Progenitor cell of endocrine pancreas (in vitro differentiated cells): ENCODE results near the gene POC5. TPM values are rescaled to one million over a fixed set of nuclear protein-coding genes. Genes with fewer than 3 reads are reported as not detected.
A peak's percentile ranks its signal among the peaks of the same experiment; 100 is the strongest.

ENCODE experiments used
- DNase-seq: peaks from one replicate; pipeline ENCODE4 v3.0.0; 2021; ENCODE audit warnings: low spot score; ENCODE audit not compliant: unreplicated experiment
- H3K27ac Mint-ChIP-seq: 2 replicates; pipeline ENCODE4 v1.8.0; 2021; ENCODE audit warnings: mild to moderate bottlenecking, moderate library complexity, mixed read lengths
- H3K27me3 Mint-ChIP-seq: 2 replicates; pipeline ENCODE4 v1.8.0; 2021; ENCODE audit warnings: mixed read lengths
- H3K36me3 Mint-ChIP-seq: 2 replicates; pipeline ENCODE4 v1.8.0; 2022; ENCODE audit warnings: mixed read lengths; ENCODE audit not compliant: insufficient read depth
- H3K4me1 Mint-ChIP-seq: 2 replicates; pipeline ENCODE4 v1.8.0; 2021; ENCODE audit warnings: low read depth, mixed read lengths
- H3K4me3 Mint-ChIP-seq: 2 replicates; pipeline ENCODE4 v1.8.0; 2021; ENCODE audit warnings: low read depth, mild to moderate bottlenecking, moderate library complexity, mixed read lengths
- H3K9me3 Mint-ChIP-seq: 2 replicates; pipeline ENCODE4 v1.8.0; 2021; ENCODE audit warnings: low read depth, mixed read lengths
- total RNA-seq: library from RNA; stranded (reverse); gene quantifications from 2 replicates; pipeline ENCODE4 v1.2.1, GENCODE V29; 2021
- TF ChIP-seq, protein P1 (sequence below): fragments of 200-600 bp; sonication (generic); IDR thresholded peaks from one replicate; pipeline ENCODE4 v1.5.0; 2021; ENCODE audit warnings: antibody characterized with exemption, mild to moderate bottlenecking; ENCODE audit not compliant: unreplicated experiment

Gene POC5
- total RNA-seq, 1 donor from 2014 or later = 16.2 TPM

DNA sequence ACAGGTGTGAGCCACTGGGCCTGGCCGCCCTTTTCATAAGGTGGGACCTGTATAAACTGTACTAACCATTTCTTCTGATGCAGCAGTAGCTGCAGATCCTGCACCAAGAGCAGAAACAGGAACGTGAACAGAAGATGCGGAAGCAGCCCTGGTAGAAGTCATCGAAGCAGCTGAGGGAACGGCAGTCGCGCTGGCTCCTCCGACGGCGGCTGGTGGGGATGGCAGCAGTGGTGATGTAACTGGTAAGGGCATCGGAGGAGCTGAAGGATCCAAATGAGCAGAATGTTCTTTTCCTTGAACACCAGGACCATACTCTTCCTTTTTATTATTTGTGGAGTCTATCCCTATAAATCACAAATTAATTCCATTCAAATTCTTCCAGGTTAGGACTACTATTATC, 32.1 kb downstream of the POC5 start:
- Mint-ChIP-seq H3K36me3 (peaks cover 4% of the 10 kb centered on the region), H3K27me3 (no peaks in the 10 kb centered on the region), H3K4me1 (no peaks in the 10 kb centered on the region), H3K9me3 (no peaks in the 10 kb centered on the region), H3K27ac (no peak overlapping the region), H3K4me3 (no peak overlapping the region)
- no peak for DNase-seq
- TF ChIP-seq, protein P1, sequence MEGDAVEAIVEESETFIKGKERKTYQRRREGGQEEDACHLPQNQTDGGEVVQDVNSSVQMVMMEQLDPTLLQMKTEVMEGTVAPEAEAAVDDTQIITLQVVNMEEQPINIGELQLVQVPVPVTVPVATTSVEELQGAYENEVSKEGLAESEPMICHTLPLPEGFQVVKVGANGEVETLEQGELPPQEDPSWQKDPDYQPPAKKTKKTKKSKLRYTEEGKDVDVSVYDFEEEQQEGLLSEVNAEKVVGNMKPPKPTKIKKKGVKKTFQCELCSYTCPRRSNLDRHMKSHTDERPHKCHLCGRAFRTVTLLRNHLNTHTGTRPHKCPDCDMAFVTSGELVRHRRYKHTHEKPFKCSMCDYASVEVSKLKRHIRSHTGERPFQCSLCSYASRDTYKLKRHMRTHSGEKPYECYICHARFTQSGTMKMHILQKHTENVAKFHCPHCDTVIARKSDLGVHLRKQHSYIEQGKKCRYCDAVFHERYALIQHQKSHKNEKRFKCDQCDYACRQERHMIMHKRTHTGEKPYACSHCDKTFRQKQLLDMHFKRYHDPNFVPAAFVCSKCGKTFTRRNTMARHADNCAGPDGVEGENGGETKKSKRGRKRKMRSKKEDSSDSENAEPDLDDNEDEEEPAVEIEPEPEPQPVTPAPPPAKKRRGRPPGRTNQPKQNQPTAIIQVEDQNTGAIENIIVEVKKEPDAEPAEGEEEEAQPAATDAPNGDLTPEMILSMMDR = no peak

DNA sequence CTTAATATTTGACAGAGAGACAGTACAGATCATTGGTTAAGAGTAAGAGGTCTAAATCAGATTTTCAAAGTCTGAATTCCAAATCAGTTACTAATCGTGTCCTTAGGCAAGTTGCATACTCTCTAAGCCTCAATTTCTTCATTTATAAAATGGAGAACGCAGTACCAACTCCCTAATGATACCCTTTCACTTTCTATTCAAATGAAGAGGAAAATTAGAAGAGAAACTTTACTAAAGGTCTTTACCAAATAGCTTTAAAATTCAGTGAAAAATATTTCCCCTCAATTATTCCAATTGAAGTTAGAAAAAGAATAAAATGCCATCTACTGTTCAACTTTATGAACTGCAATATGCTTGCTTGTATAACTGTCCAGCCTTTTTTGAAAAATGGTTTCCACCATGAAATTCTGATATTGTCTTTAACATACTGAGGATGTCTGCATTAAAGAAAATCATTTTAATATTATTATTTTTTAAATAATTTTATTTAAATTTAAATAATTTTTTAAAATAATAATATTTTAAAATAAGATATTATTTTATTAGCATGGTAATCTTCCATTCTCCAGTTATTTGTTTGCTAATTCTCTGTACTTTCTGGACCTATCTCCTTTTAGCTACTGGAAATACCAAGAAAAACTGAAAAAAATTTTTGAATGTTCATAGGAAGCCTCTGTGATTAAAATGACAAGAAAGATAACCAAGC, 36.0 kb downstream of the POC5 start:
- peaks cover 3% of the 10 kb centered on the region for H3K36me3 Mint-ChIP-seq
- no peak overlapping the region for H3K27ac Mint-ChIP-seq
- no peaks in the 10 kb centered on the region for H3K9me3 Mint-ChIP-seq
- DNase-seq = no peak
- TF ChIP-seq, protein P1 = peak; percentile 78
- no peaks in the 10 kb centered on the region for H3K4me1 Mint-ChIP-seq
- no peak overlapping the region for H3K4me3 Mint-ChIP-seq
- H3K27me3 Mint-ChIP-seq = no peaks in the 10 kb centered on the region

DNA sequence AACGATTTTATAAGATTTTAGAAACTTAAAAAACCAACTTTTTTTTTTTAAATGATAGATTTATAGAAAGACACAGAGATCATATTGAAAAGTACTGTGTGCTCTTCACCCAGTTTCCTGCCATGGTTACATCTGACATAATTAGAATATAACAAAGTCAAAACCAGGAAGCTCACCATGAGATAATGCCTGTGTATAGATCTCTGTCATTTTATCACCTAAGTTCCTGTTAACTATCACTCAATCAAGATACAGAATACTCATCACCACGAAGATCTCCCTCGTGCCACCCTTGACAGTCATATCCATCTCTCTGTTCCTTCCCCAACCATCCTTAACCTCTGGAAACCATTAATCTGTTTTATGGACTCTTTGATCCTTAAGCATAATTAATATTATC, 39.1 kb downstream of the POC5 start:
- no peaks in the 10 kb centered on the region for H3K9me3 Mint-ChIP-seq
- H3K36me3 Mint-ChIP-seq = peaks cover 1% of the 10 kb centered on the region
- no peak overlapping the region for H3K27ac Mint-ChIP-seq
- no peaks in the 10 kb centered on the region for H3K27me3 Mint-ChIP-seq
- DNase-seq = no peak
- TF ChIP-seq, protein P1 = no peak
- no peaks in the 10 kb centered on the region for H3K4me1 Mint-ChIP-seq
- H3K4me3 Mint-ChIP-seq = no peak overlapping the region

DNA sequence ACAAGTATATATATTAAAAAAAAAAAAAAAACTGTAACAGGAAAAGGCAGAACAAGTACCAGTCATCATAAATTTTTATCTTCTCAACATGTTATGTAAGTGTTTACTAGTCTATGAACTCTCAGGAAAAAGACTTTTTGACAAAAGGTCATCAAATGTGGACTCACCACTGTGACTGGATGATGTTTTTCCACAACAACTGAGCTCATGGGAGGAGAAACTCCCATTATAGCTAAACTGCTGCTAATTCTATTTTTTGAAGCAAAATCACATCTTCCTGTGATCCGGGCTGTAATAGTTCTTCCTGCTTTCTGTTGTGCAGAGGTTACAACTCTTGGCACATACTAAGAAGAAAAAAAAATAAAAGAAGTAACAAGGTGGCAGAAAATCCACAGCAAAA, 39.6 kb downstream of the POC5 start:
- Mint-ChIP-seq H3K36me3 (peaks cover 1% of the 10 kb centered on the region), H3K27me3 (no peaks in the 10 kb centered on the region), H3K27ac (no peak overlapping the region), H3K4me3 (no peak overlapping the region), H3K4me1 (no peaks in the 10 kb centered on the region), H3K9me3 (no peaks in the 10 kb centered on the region)
- TF ChIP-seq, protein P1 = no peak
- DNase-seq = no peak

DNA sequence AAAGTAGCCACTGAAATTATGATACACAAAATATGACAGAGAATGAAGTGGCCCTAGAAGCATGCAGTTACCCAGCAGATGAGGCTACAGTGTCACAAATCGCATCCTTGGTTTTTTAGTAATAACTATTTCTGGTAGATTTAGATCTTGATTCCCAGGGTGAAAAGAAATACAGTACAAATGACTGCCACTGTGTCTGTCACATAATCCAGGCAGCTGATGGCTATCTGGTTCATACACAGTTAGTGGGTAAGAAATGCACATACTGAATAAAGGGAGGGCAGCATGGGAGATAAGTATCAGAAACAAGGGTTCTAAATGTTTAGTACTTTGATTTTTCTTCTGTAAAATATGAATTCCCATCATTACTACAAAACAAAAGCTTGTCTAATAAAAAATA, 41.5 kb downstream of the POC5 start:
- DNase-seq = no peak
- TF ChIP-seq, protein P1 = no peak
- no peak overlapping the region for H3K4me3 Mint-ChIP-seq
- no peak overlapping the region for H3K27ac Mint-ChIP-seq
- H3K4me1 Mint-ChIP-seq = peaks cover 2% of the 10 kb centered on the region
- no peaks in the 10 kb centered on the region for H3K27me3 Mint-ChIP-seq
- no peaks in the 10 kb centered on the region for H3K9me3 Mint-ChIP-seq
- peaks cover 1% of the 10 kb centered on the region for H3K36me3 Mint-ChIP-seq
